ENCODE results near the gene SF3A1.

DNA sequence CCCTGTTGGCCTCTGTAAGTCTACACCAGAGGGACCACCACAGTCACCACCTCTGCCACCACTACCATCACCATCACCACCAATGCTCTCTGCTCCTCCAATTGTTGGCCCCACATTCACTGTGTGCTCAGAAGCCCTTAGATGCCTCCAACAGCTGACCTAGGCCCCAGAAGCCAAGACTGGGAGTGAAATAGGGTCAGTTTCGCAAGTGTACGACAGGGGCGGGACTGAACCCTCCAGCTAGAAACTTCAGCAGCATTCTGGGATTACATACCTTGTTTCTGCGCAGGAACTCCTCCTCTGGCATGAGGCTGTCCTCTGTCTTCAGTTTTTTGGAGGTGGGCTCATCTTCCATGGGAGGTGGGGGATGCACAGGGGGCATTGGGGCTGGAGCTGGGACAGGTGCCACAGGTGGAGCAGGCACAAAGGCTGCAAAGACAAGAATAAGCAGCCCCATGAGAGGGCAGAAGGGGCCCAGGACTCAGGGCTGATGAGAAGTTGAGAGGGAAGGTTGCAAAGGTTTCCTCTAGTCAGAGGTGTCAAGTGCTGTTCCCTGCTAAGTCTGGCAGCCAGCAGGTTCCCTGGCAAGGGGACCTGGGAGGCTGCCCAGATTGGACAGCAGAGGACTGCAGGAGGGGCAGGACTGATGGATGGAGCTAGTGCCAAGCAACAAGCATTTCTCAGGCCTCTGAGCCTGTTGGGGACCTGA, 19.8 kb downstream of the SF3A1 start:
- TF ChIP-seq, protein P1, sequence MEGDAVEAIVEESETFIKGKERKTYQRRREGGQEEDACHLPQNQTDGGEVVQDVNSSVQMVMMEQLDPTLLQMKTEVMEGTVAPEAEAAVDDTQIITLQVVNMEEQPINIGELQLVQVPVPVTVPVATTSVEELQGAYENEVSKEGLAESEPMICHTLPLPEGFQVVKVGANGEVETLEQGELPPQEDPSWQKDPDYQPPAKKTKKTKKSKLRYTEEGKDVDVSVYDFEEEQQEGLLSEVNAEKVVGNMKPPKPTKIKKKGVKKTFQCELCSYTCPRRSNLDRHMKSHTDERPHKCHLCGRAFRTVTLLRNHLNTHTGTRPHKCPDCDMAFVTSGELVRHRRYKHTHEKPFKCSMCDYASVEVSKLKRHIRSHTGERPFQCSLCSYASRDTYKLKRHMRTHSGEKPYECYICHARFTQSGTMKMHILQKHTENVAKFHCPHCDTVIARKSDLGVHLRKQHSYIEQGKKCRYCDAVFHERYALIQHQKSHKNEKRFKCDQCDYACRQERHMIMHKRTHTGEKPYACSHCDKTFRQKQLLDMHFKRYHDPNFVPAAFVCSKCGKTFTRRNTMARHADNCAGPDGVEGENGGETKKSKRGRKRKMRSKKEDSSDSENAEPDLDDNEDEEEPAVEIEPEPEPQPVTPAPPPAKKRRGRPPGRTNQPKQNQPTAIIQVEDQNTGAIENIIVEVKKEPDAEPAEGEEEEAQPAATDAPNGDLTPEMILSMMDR (IDR thresholded peaks at IDR 0.05; ENCODE audit: low read length), result no peak
- TF ChIP-seq EZH2 (optimal IDR thresholded peaks at IDR 0.05; ENCODE audit: low read depth, low read length), result no peak
